Measurements from ENCODE around the gene SCAANT1.

Gene SCAANT1

DNA sequence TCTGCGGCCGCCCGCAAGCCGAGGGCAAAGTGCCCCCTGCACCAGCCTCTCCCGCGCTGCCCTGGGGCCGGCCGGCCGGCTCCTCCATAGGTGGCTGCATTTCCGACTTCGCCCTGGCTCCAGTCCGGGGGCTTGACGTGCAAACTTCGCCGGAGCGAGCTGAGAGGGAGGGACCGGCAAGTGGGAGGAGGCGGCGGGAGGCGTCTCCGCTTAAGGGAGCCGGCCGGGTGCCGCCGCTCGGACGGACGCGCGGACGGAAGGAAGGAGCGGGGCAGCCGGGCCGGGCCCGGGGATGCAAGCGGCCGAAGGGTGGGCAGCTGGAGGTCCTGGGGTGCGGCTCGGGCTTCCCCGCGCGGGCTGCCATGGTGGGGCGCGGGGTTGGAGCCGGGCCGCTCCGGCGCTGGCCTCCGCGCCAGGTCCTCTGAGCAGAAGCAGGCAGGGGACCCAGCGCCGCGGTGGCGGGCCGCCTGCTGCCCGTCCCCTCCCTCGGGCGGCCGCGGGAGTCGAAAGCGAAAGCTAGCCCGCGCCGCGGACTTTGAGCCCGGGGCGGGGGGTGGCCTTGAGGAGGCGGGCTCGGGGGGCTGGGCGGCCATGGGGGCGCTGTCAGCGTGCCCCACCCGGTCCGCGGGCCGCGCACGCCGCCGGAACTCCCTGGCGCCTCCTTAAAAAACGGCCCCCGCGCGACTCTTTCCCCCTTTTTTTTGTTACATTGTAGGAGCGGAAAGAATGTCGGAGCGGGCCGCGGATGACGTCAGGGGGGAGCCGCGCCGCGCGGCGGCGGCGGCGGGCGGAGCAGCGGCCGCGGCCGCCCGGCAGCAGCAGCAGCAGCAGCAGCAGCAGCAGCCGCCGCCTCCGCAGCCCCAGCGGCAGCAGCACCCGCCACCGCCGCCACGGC, at the start of gene SCAANT1:
SCAANT1 (minus strand) TSS at position 511 of the 895 bp plus-strand sequence.
- peak; percentile 92 for DNase-seq (ENCODE audit: low spot score)

DNA sequence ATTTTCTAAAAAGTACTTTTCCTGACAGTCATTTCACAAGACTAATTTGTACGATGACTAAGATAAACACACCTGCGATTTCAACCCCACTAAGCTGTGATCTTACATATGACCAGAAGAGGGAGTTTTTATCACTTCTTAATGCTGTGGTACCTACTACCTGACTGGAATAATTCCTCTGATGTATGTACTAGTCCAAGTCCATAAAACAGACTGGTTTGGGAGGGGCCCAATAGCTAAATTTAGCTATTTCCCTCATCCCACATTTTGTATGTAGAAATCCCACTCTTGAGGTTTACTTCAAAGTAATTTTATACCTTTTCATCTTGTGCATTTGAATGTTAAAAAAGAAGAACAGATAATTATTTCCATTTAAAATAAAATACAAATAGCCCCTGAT, 49.7 kb upstream of the SCAANT1 start:
- no peak for DNase-seq (ENCODE audit: low spot score)

DNA sequence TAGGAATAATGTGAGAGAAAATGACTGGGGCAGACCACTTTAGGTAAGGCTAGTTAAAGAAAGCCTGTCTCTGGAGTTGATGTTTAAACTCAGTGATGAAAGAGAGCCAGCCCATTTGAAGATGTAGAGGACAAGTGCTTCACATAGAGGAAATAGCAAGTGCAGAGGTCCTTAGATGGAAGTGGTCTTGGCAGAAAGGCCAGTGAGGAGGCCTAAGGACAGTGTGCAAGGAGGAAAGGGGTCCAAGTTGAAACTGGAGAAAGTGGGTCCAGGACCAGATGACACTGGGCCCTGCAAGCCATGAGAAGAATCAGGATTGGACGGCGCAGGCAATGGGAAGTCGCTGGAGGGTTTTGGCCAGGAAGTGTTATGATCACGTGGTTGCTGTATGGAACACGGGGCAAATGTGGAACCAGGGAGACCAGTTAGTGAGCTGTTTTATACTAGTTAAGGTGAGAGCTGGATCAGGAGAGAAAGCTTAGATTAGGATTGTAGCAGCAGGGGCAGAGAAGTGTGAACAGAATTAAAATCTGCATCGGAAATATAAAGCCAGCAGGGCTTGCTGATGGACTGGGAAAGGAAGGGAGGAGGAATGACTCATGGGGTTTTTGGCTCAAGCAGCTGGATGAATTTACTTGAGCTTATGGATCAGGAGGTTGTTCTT, 48.0 kb upstream of the SCAANT1 start:
- DNase-seq (ENCODE audit: low spot score): peak; percentile 71

DNA sequence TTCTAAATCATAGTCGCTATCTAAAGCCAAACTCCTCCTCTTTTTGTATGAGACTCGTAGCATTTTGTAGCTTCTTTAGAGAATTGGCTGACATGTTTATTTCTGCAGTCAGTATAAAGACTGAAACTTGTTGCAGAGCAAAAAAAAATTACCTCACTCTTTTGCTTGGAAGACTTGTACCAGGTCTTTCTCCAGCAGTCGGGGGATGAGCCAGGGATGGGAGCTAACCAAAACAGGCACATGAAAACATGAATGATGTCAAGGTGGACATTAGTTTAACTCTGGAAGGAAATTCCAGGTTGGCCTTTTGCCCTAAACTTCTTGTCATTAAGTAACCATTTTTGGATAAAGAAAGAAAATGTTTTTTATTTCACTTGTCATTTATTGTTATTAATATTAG, 47.0 kb upstream of the SCAANT1 start:
- no peak for DNase-seq (ENCODE audit: low spot score)

DNA sequence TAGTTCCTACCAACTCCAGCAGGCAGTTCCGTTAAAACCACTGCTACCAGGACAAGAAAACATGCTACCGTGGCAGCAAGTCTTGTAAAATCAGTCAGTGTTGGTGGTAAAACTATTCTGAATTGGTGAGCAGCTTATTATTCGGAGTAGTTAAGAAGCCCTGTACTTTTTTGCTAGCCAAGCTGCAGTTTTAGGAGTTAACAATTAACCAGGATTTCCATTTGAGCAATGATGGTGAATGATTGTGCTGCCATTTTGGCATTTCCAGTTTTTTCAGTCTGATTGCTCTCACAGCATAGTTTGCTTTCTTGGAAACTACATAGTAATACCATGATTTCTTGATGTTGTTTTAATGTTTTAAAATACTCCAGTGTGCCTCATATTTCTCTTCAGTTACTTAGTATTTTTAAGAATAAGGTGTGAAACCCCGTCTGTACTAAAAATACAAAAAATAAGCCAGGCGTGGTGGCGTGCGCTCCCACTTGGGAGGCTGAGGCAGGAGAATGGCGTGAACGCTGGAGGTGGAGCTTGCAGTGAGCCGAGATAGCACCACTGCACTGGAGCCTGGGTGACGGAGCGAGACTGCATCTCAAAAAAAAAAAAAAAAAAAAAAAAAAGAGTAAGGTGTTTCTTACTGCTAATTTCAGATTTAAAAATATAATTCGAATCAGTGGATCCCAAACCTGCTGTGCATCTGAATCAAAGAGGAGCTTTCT, 43.8 kb upstream of the SCAANT1 start:
- DNase-seq (ENCODE audit: low spot score): no peak

DNA sequence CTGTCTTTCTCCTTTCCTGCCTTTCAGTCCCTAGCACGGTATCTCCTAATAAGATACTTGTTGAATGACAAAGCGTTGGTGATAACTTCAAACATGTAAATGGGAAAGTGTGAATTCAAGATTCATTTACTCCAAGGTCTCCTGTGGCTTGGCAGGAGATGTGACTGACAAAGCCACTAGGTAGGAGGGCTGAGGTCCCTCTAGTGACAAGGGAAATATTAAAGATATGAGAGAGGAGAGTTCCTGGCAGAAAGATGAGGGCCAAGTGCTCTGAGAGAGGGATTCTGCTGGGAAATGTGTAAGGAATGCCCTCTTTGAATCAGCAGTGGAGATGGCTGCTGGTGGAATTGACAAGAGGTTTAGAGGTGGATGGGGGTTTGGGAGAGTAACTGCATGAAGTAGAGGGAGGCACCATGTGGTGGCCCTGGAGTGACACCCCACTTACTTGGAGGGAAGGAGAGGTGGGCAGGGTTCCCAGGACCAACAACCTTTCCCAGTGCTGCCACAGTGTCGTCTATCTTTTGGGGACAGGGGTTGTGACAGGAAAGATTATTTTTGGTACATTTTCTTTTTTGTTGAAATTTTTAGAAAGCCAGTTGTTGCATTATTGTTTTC, 43.0 kb upstream of the SCAANT1 start:
- DNase-seq (ENCODE audit: low spot score): no peak

DNA sequence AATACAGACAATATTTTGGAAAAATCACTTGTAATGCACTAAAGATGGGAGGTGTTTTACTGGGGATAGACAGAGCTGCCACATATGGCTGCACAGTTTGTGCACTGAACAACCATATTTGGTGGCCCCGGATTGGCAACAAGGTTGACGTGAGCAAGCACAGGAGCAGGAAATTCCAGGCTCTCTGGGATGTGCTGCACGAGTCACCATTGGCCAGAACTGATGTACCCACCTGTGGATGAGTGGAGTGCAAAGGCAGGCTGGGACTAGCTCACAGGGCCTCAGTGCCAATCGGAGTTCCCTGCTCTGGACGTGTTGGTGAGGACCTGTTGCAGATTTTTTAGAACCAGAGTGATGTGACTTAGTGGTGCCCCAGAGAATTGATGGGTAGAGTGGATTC, 42.0 kb upstream of the SCAANT1 start:
- no peak for DNase-seq (ENCODE audit: low spot score)

DNA sequence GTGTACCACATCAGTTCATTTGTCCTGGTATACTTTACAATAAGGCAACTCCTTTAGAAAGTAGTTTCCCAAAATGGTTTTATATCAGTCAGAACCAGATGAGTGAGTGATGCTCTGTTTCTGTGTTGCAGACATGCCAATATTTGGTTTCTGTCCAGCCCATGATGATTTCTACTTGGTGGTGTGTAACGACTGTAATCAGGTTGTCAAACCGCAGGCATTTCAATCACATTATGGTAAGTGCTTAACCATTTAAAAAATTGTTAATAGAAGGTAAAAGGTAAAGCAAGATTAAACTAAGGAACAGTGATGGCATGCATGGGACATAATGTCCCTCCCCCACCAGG, 40.0 kb upstream of the SCAANT1 start:
- no peak for DNase-seq (ENCODE audit: low spot score)

DNA sequence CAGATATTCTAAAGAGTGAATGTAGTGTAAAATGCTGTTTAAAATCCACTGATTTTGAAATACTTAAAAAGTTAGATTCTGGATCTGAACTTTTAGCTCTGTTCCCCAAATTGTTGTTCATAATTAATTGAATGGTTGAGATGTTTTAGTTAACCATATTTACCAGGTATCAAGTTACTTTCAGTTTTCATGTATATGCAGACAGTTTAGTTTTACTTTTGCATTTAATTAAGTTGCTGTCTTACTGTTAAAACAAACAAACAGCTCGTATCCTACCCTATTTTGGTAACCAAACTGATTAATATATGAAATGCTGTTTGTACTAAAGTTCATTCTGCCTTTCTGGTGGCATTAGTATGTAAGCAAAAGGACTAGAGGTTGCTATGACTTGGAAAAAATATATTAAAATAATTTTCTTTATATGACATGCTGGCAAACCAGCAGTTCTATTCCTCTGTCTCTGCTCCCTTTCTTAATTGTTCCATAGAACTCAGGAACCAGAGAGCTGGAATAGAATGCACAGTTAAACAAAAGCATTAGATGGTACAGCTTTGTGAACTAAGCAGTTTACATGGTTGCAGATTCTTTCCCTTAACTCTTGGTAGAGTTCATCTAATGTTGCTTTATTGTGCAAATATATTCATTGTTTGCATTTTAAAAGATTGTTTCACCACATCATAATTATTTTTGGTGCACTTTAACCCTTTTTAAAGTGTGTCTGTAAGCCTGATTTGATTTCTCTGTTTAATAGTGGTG, 39.5 kb upstream of the SCAANT1 start:
- no peak for DNase-seq (ENCODE audit: low spot score)

DNA sequence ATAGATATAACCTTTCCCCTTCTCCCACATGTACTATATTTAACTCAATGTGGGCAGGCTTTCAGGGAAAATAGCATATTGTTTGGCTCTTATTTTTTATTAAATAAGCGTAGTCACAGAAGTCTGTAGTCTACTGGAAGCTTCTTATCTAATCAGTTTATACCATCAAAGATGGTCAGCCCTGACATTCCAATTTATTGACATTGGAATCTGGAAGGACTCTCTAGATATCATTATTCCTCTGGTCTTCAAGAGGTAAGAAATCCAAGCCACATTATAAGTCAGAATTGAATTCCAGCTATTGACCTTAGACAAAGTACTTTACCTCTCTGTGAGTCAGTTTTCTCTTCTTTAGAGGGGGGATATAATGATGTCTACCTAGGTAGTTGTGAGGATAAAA, 38.5 kb upstream of the SCAANT1 start:
- DNase-seq (ENCODE audit: low spot score): no peak

DNA sequence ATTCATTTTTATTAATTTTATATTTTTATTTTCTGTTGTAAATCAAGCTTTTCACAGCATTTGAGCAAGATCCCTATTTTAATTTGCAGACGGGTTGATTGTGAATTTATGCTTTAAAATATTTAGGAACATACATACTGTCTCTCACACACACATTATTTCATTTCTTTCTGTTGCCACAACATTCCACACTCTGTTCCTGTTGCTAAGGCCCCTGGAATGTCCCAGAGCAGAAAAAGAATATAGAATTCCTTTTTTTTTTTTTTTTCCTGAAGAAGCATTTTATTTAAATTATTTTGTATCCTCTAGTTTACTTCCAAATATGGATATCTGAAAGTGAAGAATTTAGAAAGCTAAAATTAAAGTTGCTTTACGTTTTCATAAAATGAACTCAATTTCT, 36.8 kb upstream of the SCAANT1 start:
- peak; percentile 65 for DNase-seq (ENCODE audit: low spot score)

DNA sequence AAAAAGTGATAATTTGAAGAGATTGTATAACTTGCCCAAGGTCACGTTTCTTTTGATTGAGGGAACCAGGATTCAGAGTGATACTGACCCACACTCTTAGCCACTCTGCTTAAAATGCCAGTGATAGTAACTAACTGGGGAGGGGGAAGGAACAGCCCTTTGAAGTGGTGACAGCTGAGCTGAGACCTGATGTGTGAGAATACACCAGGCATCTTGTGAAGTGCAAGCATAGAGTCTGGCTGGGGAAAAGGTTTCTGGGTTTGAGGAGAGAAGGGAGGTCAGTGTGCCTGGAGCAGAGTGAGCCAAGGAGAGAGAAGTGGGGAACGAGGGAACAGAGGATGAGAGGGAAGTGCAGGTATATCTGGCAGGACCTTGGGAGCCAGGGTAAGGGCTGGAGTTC, 35.4 kb upstream of the SCAANT1 start:
- no peak for DNase-seq (ENCODE audit: low spot score)

DNA sequence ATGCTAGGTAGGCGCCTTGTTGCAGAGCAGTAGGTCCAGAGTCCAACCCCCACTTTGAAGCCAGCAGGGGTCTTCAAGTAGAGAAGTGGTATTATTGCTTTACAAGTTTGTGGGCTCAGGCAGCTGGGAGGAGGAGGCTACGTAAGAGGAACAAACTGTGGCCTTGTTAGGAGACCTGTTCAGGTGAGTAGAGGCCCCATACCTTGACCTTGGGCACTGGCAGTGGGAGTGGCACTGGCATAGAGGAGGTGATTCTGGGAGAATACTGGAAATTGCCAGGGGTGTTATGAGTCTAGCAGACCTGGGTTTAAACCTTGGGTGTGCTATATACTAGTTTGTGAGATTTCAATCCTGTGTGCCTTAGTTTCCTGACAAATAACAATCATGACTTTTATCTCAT, 34.6 kb upstream of the SCAANT1 start:
- no peak for DNase-seq (ENCODE audit: low spot score)

DNA sequence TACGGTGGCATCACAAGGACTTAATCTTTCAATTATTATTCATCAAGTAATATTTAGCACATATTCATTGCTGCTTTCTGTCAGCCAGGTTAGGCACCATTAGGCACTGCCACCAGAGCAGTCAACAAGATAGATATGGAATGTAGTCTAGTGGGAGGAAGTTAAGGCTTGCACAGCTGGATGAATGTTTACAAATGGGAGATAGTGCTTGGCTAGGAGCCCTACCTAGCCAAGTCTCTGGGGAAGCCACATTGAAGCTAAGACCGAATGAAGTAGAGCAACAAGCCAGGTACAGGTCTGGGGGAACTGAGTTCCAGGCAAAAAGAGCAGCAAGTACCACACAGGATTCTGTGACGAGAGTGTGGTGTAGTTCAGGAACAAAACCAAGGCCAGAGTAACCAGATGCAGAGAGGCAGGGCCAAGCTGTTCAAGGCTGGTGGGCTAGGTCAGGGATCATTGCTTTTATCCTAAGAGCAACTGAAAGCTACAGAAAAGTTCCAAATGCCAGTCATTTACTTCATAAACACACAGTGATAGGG, 33.4 kb upstream of the SCAANT1 start:
- no peak for DNase-seq (ENCODE audit: low spot score)

DNA sequence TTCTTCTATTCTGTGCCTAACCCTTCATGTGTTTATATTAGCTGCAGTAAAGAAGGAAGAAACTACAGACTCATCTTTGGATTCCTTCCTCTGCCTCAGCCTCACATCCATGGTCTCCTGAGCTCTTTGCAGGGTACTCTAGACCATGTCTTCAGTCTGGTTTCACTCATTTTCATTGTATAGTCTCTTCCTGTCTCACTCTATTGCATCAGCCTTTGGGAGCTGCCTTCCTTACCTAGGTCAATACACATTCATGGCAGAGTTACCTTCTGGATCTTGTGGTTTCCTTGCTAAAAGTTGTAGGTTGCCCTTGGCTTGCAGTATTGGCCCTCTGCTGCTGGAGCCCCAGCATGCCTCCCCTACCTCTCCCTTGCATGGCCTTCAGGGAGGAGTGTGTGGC, 31.5 kb upstream of the SCAANT1 start:
- DNase-seq (ENCODE audit: low spot score): no peak

DNA sequence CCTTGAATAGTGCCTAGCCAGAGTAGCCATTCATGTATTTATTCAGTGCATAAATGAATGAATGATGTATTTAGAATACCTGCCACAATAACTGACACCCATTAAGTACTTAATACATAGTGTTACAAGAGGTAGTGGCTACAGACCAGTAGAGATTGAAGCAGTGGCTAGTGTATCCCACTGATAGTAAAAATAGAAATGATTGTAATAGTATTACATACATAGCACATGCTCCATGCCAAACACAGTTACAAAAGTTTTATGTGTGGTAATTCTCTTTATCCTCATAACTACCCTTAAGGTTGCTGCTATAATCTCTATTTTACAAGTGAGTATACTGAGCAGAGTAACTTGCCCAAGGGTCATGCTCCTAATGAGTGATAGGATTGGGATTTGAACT, 30.3 kb upstream of the SCAANT1 start:
- DNase-seq (ENCODE audit: low spot score): no peak

DNA sequence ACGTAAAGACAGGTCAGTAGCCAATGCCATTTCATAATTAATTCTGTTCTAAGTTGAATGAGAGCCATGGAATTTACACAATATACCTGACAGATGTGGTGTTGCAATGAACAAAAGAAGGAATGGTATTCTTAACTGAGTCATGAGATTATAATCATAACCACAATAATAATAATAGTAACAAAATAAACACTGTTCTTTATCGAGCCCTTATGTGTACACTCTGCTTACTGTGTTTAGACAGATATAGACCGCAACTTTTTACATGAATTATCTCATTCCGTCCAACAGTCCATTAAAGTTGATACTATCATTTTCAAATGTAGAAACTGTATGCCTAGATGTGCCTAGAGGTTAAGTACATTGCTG, 28.2 kb upstream of the SCAANT1 start:
- DNase-seq (ENCODE audit: low spot score): no peak

DNA sequence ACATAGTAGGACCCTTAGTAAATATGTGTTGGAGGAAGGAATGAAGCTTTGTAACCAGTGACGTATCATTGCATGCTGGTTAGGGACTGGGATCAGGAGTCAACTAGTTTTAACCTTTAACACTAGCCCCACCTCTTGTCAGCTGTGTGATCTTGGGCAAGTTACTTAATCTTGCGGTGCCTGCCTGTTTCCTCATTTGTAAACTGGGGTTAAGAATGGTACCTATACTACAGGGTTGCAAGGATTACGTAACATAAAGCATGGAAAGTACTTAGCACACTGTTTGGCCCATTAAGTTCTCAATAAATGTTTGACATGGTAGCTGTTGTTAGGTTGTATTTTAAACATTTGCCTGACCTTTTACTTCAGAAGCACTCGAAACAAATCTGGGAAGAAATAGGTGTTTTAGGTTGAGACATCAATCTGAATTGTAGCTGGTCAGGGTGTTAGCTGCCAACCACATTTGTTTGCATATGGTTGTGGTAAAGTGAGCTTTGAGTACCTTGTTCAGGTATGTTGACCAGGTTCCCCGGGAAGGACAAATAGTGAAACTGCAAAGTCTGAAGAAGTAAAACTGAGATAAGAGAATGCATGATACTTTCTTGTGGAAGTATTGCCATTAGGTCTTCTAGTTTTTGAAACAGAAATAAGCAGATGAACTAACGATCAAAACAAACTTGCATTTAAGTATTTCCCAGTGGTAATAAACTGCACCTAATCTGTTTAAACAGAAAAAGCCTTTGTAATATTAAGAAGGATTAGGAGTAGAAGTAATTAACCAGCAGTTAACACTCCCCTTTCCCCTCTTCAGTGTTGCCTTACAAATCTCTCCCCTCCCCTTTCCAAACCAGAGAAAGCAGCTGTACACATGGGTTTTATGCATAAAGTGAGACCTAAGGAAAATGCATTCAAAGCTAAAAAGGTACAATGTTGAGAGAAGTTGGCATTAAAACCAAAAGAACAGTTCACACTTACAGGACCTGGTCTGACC, 25.8 kb upstream of the SCAANT1 start:
- DNase-seq (ENCODE audit: low spot score): no peak

DNA sequence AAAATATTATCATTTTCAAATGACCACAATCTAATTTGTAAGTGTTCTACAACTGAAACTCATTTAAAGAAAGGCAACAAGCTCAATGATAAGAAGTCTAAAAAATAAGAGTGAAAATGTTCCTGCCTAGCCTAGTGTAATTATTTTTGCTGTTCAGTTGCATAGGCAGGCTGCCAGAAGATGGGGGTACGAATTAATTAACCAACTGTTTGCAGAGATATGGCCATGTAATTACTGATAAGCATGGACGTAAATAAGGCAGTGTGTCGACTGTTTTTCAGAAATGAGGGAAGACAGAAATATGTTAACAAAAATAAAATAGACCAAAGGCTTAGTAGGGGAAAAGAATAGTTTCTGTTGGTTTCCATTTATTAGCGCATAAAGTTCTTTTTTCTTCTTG, 24.7 kb upstream of the SCAANT1 start:
- no peak for DNase-seq (ENCODE audit: low spot score)
